Tibial nerve (tissue), 4 donors: ENCODE data around the gene ZP2.
"Not testable (repeated sequence)": the region's sequence is repeated elsewhere in the genome, so short reads cannot be mapped to it uniquely, and the experiment has no call there.

Experiments
- EP300 ChIP-seq, 2 donors: sonication (generic); formaldehyde crosslinking; IDR thresholded peaks; one replicate each; pipeline ENCODE4 v1.6.1; 2017; ENCODE audit warnings: antibody characterized with exemption in 2 of 2, mild to moderate bottlenecking in 1 of 2
- POLR2A ChIP-seq, 2 donors: fragments of 450-650 bp; IDR thresholded peaks; one replicate each; pipeline ENCODE4 v1.6.1; 2017; ENCODE audit warnings: antibody characterized with exemption in 2 of 2, mild to moderate bottlenecking in 2 of 2, moderate library complexity in 2 of 2
- TF ChIP-seq, protein P1 (sequence below), 5 experiments: fragments of 200-600 bp in 3 of 5; fragments of 450-650 bp in 2 of 5; sonication (generic) in 3 of 5; IDR thresholded peaks; one replicate each; pipeline ENCODE4 v1.5.1; 2016 to 2019; ENCODE audit warnings: antibody characterized with exemption in 5 of 5, mild to moderate bottlenecking in 3 of 5, moderate library complexity in 2 of 5

DNA sequence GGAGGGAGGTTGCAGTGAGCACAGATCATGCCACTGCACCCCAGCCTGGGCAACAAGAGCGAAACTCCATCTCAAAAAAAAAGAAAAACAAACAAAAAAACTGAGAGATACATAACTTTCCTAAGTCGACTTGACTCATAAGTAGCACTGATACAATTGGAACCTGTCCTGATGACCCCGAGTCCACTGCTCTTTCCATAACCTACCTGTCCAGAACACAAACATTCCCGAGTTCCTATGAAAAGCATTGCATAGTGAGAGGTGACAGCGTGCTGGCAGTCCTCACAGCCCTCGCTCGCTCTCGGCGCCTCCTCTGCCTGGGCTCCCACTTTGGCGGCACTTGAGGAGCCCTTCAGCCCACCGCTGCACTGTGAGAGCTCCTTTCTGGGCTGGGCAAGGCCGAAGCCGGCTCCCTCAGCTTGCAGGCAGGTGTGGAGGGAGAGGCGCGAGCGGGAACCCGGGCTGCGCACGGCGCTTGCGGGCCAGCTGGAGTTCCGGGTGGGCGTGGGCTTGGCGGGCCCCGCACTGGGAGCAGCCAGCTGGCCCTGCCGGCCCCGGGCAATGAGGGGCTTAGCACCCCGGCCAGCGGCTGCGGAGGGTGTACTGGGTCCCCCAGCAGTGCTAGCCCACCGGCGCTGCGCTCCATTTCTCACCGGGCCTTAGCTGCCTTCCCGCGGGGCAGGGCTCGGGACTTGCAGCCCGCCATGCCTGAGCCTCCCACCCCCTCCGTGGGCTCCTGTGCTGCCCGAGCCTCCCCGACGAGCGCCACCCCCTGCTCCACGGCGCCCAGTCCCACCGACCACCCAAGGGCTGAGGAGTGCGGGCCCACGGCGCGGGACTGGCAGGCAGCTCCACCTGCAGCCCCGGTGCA lies 59.0 kb downstream of the ZP2 start:
- TF ChIP-seq, protein P1, sequence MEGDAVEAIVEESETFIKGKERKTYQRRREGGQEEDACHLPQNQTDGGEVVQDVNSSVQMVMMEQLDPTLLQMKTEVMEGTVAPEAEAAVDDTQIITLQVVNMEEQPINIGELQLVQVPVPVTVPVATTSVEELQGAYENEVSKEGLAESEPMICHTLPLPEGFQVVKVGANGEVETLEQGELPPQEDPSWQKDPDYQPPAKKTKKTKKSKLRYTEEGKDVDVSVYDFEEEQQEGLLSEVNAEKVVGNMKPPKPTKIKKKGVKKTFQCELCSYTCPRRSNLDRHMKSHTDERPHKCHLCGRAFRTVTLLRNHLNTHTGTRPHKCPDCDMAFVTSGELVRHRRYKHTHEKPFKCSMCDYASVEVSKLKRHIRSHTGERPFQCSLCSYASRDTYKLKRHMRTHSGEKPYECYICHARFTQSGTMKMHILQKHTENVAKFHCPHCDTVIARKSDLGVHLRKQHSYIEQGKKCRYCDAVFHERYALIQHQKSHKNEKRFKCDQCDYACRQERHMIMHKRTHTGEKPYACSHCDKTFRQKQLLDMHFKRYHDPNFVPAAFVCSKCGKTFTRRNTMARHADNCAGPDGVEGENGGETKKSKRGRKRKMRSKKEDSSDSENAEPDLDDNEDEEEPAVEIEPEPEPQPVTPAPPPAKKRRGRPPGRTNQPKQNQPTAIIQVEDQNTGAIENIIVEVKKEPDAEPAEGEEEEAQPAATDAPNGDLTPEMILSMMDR (IDR thresholded peaks at IDR 0.05), result not testable (repeated sequence)
- TF ChIP-seq EP300, POLR2A (IDR thresholded peaks at IDR 0.05): not testable (repeated sequence)
